ENCODE data around the gene DNAJB1. TPM values are rescaled to one million over a fixed set of nuclear protein-coding genes. Genes with fewer than 3 reads are reported as not detected.
"Not testable (repeated sequence)": the region's sequence is repeated elsewhere in the genome, so short reads cannot be mapped to it uniquely, and the experiment has no call there.

The DNAJB1 gene
- total and polyA plus RNA-seq, 2 of the 13 experiments (the other 11 are each of a cell fraction or from before 2014, with no cell fraction given) = 87.5 to 97.3 TPM

DNA sequence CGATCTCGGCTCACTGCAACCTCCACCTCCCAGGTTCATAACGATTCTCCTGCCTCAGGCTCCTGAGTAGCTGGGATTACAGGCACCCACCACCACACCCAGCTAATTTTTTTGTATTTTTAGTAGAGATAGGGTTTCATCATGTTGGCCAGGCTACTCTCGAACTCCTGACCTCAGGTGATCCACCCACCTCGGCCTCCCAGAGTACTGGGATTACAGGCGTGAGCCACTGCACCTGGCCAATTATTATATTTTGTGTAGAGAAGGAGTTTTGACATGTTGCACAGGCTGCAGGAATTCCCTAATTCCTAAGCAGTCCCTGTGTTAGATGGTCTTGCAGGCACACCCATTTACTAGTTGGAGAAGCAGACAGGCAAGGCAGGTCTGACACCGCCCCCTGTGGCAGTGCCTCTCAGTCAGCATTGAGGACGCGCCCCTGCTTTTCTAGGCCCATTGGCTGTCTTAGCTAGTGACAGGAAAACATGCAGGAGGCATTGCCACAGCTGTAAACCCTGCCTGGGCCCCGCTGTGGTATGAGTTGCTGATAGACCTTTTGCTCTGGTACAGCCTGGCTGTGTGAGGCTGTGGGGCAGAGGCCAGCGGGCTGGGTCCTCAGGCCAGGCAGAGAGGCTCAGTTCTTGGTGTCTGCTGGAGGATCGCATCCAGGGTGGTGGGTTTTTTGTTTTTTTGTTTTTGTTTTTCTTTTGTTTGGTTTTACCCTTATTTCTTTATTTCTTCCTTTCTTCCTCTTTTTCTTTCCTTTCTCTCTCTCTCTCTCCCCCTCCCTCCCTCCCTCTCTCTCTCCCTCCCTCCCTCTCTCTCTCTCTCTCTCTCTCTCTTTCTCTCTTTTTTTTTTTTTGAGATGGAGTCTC, 33.2 kb upstream of the DNAJB1 start (continued):
- 0 out of 2 replicates have a peak, but pooled peaks have one; percentile 22 for TF ChIP-seq ELF1 (CRISPR knock-in tag; IDR thresholded peaks at IDR 0.05)
- TF ChIP-seq RBAK (CRISPR knock-in tag; IDR thresholded peaks at IDR 0.05) = 0 out of 2 replicates have a peak, but pooled peaks have one; percentile 73
- peak; percentile 38; the same call in 1 of the 2 replicates for TF ChIP-seq NFKB2 (CRISPR knock-in tag; IDR thresholded peaks at IDR 0.05; ENCODE audit: borderline replicate concordance)
- peak; percentile 25; the same call in 1 of the 2 replicates for TF ChIP-seq NFYC (CRISPR knock-in tag; IDR thresholded peaks at IDR 0.05)
- 0 out of 2 replicates have a peak, but pooled peaks have one; percentile 32 for TF ChIP-seq ZMYM2 (CRISPR knock-in tag; IDR thresholded peaks at IDR 0.05)
- TF ChIP-seq ZBTB38 (CRISPR knock-in tag; IDR thresholded peaks at IDR 0.05) = peak; percentile 47; the same call in 1 of the 2 replicates
- TF ChIP-seq, protein P1, sequence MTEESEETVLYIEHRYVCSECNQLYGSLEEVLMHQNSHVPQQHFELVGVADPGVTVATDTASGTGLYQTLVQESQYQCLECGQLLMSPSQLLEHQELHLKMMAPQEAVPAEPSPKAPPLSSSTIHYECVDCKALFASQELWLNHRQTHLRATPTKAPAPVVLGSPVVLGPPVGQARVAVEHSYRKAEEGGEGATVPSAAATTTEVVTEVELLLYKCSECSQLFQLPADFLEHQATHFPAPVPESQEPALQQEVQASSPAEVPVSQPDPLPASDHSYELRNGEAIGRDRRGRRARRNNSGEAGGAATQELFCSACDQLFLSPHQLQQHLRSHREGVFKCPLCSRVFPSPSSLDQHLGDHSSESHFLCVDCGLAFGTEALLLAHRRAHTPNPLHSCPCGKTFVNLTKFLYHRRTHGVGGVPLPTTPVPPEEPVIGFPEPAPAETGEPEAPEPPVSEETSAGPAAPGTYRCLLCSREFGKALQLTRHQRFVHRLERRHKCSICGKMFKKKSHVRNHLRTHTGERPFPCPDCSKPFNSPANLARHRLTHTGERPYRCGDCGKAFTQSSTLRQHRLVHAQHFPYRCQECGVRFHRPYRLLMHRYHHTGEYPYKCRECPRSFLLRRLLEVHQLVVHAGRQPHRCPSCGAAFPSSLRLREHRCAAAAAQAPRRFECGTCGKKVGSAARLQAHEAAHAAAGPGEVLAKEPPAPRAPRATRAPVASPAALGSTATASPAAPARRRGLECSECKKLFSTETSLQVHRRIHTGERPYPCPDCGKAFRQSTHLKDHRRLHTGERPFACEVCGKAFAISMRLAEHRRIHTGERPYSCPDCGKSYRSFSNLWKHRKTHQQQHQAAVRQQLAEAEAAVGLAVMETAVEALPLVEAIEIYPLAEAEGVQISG (CRISPR knock-in tag; IDR thresholded peaks at IDR 0.05) = peak; percentile 52
- TF ChIP-seq, protein P2, sequence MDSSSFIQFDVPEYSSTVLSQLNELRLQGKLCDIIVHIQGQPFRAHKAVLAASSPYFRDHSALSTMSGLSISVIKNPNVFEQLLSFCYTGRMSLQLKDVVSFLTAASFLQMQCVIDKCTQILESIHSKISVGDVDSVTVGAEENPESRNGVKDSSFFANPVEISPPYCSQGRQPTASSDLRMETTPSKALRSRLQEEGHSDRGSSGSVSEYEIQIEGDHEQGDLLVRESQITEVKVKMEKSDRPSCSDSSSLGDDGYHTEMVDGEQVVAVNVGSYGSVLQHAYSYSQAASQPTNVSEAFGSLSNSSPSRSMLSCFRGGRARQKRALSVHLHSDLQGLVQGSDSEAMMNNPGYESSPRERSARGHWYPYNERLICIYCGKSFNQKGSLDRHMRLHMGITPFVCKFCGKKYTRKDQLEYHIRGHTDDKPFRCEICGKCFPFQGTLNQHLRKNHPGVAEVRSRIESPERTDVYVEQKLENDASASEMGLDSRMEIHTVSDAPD (CRISPR knock-in tag; IDR thresholded peaks at IDR 0.05) = peak; percentile 33; the same call in 1 of the 2 replicates
- TF ChIP-seq NONO, LCORL (IDR thresholded peaks at IDR 0.05): not testable (repeated sequence)
- peak; percentile 53; the same call in 1 of the 2 replicates for TF ChIP-seq NONO (CRISPR knock-in tag; conservative IDR thresholded peaks at IDR 0.05)
- TF ChIP-seq, protein P3, sequence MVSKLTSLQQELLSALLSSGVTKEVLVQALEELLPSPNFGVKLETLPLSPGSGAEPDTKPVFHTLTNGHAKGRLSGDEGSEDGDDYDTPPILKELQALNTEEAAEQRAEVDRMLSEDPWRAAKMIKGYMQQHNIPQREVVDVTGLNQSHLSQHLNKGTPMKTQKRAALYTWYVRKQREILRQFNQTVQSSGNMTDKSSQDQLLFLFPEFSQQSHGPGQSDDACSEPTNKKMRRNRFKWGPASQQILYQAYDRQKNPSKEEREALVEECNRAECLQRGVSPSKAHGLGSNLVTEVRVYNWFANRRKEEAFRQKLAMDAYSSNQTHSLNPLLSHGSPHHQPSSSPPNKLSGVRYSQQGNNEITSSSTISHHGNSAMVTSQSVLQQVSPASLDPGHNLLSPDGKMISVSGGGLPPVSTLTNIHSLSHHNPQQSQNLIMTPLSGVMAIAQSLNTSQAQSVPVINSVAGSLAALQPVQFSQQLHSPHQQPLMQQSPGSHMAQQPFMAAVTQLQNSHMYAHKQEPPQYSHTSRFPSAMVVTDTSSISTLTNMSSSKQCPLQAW (CRISPR knock-in tag; IDR thresholded peaks at IDR 0.05) = peak; percentile 55; the same call in 1 of the 2 replicates
- TF ChIP-seq IRF2 (CRISPR knock-in tag; IDR thresholded peaks at IDR 0.05) = peak; percentile 64; the same call in 1 of the 2 replicates
- TF ChIP-seq SIX4 (CRISPR knock-in tag; IDR thresholded peaks at IDR 0.05) = peak; percentile 30; the same call in 1 of the 2 replicates
- TF ChIP-seq MAFF (IDR thresholded peaks at IDR 0.05; ENCODE audit: low read depth, low read length) = 0 out of 2 replicates have a peak, but pooled peaks have one; percentile 1
- TF ChIP-seq HMG20A (CRISPR knock-in tag; IDR thresholded peaks at IDR 0.05; ENCODE audit: borderline replicate concordance) = peak; percentile 18; the same call in 1 of the 2 replicates
- TF ChIP-seq MEIS1 (CRISPR knock-in tag; IDR thresholded peaks at IDR 0.05; ENCODE audit: borderline replicate concordance) = peak; percentile 69; the same call in 1 of the 2 replicates
- TF ChIP-seq LCORL (CRISPR knock-in tag; IDR thresholded peaks at IDR 0.05) = peak; percentile 74; the same call in 1 of the 2 replicates
- peak; percentile 53; the same call in 1 of the 2 replicates for TF ChIP-seq ZNF788 (CRISPR knock-in tag; IDR thresholded peaks at IDR 0.05; ENCODE audit: borderline replicate concordance)
- TF ChIP-seq, protein P4, sequence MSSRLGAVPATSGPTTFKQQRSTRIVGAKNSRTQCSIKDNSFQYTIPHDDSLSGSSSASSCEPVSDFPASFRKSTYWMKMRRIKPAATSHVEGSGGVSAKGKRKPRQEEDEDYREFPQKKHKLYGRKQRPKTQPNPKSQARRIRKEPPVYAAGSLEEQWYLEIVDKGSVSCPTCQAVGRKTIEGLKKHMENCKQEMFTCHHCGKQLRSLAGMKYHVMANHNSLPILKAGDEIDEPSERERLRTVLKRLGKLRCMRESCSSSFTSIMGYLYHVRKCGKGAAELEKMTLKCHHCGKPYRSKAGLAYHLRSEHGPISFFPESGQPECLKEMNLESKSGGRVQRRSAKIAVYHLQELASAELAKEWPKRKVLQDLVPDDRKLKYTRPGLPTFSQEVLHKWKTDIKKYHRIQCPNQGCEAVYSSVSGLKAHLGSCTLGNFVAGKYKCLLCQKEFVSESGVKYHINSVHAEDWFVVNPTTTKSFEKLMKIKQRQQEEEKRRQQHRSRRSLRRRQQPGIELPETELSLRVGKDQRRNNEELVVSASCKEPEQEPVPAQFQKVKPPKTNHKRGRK (CRISPR knock-in tag; IDR thresholded peaks at IDR 0.05) = peak; percentile 70
- TF ChIP-seq RAD21 (CRISPR knock-in tag; IDR thresholded peaks at IDR 0.05) = peak; percentile 66; the same call in 1 of the 2 replicates
- peak; percentile 31; the same call in 1 of the 2 replicates for TF ChIP-seq FOXC1 (CRISPR knock-in tag; IDR thresholded peaks at IDR 0.05; ENCODE audit: borderline replicate concordance)
